ENCODE measurements around the gene HSF2. TPM values are rescaled to one million over a fixed set of nuclear protein-coding genes. Genes with fewer than 3 reads are reported as not detected.

The HSF2 gene
- total RNA-seq, 1 experiment from 2014 or later = 52.1 TPM

- no peaks in the 10 kb centered on the region for H3K9me3 ChIP-seq (ENCODE audit: low read length)
- H3K4me1 ChIP-seq (ENCODE audit: low read length) = no peaks in the 10 kb centered on the region
- no peak overlapping the region for H2AFZ ChIP-seq (ENCODE audit: low read length)
- H3K79me2 ChIP-seq (ENCODE audit: low read length) = no peaks in the 10 kb centered on the region
- no peaks in the 10 kb centered on the region for H3K9me2 ChIP-seq (replicated peaks; ENCODE audit: insufficient read depth, low read length)
- H4K20me1 ChIP-seq (ENCODE audit: insufficient read depth, low read depth, low read length) = no peaks in the 10 kb centered on the region
- no peak for DNase-seq
- H3K4me2 ChIP-seq (ENCODE audit: low read depth, low read length, poor library complexity, severe bottlenecking) = no peak overlapping the region
- H3K27me3 ChIP-seq (ENCODE audit: low read length) = no peaks in the 10 kb centered on the region
- no peak overlapping the region for H3K9ac ChIP-seq (ENCODE audit: low read length)
- no peak overlapping the region for H3K4me3 ChIP-seq (ENCODE audit: low read length)
- H3K36me3 ChIP-seq (ENCODE audit: insufficient read depth, low read length) = no peaks in the 10 kb centered on the region
- no peak overlapping the region for H3K27ac ChIP-seq (ENCODE audit: low read length)
Measured at GRCh38 chr6:122369536-122369935, 29.9 kb upstream of the HSF2 start.

DNA sequence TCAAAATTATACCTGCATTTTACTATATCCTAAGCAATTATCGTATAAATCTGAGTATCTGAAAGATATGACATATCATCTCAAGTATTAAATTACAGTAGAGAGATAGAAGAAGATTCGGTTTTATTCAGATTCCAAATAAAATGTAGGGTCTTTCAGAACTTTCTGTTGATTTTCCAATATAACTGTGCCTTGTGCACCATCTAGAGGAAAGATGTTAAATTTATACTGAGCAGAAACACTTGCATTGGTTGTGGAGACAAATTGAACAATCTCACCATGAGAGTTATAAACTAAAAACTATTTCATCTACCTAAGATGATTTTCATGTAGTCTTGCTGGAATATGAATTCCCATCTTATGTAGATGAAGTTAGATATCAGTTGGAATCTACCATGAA lies 26.8 kb upstream of the HSF2 start:
- H3K9me2 ChIP-seq (replicated peaks; ENCODE audit: insufficient read depth, low read length) = no peaks in the 10 kb centered on the region
- no peak overlapping the region for H3K4me2 ChIP-seq (ENCODE audit: low read depth, low read length, poor library complexity, severe bottlenecking)
- no peak overlapping the region for H3K27ac ChIP-seq (ENCODE audit: low read length)
- H3K36me3 ChIP-seq (ENCODE audit: insufficient read depth, low read length) = no peaks in the 10 kb centered on the region
- H3K27me3 ChIP-seq (ENCODE audit: low read length) = no peaks in the 10 kb centered on the region
- no peaks in the 10 kb centered on the region for H3K9me3 ChIP-seq (ENCODE audit: low read length)
- H2AFZ ChIP-seq (ENCODE audit: low read length) = no peak overlapping the region
- no peak overlapping the region for H3K9ac ChIP-seq (ENCODE audit: low read length)
- no peaks in the 10 kb centered on the region for H3K79me2 ChIP-seq (ENCODE audit: low read length)
- no peaks in the 10 kb centered on the region for H3K4me1 ChIP-seq (ENCODE audit: low read length)
- no peak overlapping the region for H3K4me3 ChIP-seq (ENCODE audit: low read length)
- H4K20me1 ChIP-seq (ENCODE audit: insufficient read depth, low read depth, low read length) = no peaks in the 10 kb centered on the region
- peak; percentile 53 for DNase-seq

DNA sequence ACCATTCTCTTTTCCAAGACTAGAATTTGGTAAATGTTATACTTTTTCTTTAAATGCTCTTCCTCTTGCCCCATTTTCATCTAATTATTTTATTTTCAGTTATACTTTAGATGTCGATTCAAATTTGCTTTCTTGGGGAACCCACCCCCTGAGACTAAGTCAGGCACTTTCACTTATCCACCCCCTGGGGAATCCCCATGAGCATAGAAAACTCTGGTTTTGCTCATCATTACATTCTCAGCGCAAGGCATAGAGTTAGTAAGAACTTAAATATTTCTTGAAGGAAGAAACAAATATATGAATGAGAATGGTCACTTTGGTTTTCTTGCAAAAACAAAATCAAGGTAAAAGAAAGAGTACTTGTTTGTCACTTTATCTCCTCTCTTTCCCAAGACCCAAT lies 25.1 kb upstream of the HSF2 start:
- H3K9ac ChIP-seq (ENCODE audit: low read length) = no peak overlapping the region
- no peaks in the 10 kb centered on the region for H3K4me1 ChIP-seq (ENCODE audit: low read length)
- no peaks in the 10 kb centered on the region for H3K27me3 ChIP-seq (ENCODE audit: low read length)
- no peak overlapping the region for H3K4me2 ChIP-seq (ENCODE audit: low read depth, low read length, poor library complexity, severe bottlenecking)
- H4K20me1 ChIP-seq (ENCODE audit: insufficient read depth, low read depth, low read length) = no peaks in the 10 kb centered on the region
- H3K79me2 ChIP-seq (ENCODE audit: low read length) = no peaks in the 10 kb centered on the region
- H3K9me3 ChIP-seq (ENCODE audit: low read length) = no peaks in the 10 kb centered on the region
- no peak overlapping the region for H2AFZ ChIP-seq (ENCODE audit: low read length)
- no peaks in the 10 kb centered on the region for H3K36me3 ChIP-seq (ENCODE audit: insufficient read depth, low read length)
- DNase-seq = no peak
- H3K9me2 ChIP-seq (replicated peaks; ENCODE audit: insufficient read depth, low read length) = no peaks in the 10 kb centered on the region
- H3K27ac ChIP-seq (ENCODE audit: low read length) = no peak overlapping the region
- no peak overlapping the region for H3K4me3 ChIP-seq (ENCODE audit: low read length)

DNA sequence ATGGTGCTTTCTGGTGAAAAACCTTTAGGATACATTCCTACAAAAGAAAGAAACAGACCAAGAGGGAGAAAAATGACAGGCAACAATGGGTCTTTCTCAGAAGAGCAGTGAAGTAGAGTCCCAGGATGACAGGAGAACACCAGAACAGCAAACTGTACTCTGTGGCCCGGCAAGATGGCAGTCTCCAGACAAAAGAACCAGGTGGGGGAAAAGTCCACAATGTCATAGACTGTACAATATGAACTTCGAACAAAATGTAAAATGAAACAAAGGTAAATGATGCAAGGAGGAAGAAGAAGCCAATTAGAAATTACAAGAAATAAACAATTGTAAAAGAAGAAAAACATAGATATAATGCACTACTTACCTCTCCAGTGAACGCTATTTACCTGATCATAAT lies 23.2 kb upstream of the HSF2 start:
- Histone ChIP-seq H3K9me3 (ENCODE audit: low read length) (no peaks in the 10 kb centered on the region), H4K20me1 (ENCODE audit: insufficient read depth, low read depth, low read length) (no peaks in the 10 kb centered on the region), H3K4me2 (ENCODE audit: low read depth, low read length, poor library complexity, severe bottlenecking) (no peak overlapping the region), H3K4me3 (ENCODE audit: low read length) (no peak overlapping the region), H3K4me1 (ENCODE audit: low read length) (no peaks in the 10 kb centered on the region), H3K36me3 (ENCODE audit: insufficient read depth, low read length) (no peaks in the 10 kb centered on the region), H3K9ac (ENCODE audit: low read length) (no peak overlapping the region), H3K27ac (ENCODE audit: low read length) (no peak overlapping the region), H3K9me2 (replicated peaks; ENCODE audit: insufficient read depth, low read length) (no peaks in the 10 kb centered on the region), H3K79me2 (ENCODE audit: low read length) (no peaks in the 10 kb centered on the region), H2AFZ (ENCODE audit: low read length) (no peak overlapping the region), H3K27me3 (ENCODE audit: low read length) (no peaks in the 10 kb centered on the region)
- DNase-seq = no peak

- H3K9me3 ChIP-seq (ENCODE audit: low read length) = no peaks in the 10 kb centered on the region
- no peak overlapping the region for H2AFZ ChIP-seq (ENCODE audit: low read length)
- no peaks in the 10 kb centered on the region for H3K36me3 ChIP-seq (ENCODE audit: insufficient read depth, low read length)
Measured at GRCh38 chr6:122381494-122382265, 17.8 kb upstream of the HSF2 start.

GRCh38 chr6:122385857-122386612 lies 13.4 kb upstream of the HSF2 start:
- no peak overlapping the region for H2AFZ ChIP-seq (ENCODE audit: low read length)
- no peaks in the 10 kb centered on the region for H3K9me2 ChIP-seq (replicated peaks; ENCODE audit: insufficient read depth, low read length)
- no peaks in the 10 kb centered on the region for H3K4me1 ChIP-seq (ENCODE audit: low read length)
- H3K27me3 ChIP-seq (ENCODE audit: low read length) = no peaks in the 10 kb centered on the region
- no peaks in the 10 kb centered on the region for H3K36me3 ChIP-seq (ENCODE audit: insufficient read depth, low read length)
- H3K4me2 ChIP-seq (ENCODE audit: low read depth, low read length, poor library complexity, severe bottlenecking) = no peak overlapping the region
- H3K9ac ChIP-seq (ENCODE audit: low read length) = no peak overlapping the region
- H3K9me3 ChIP-seq (ENCODE audit: low read length) = no peaks in the 10 kb centered on the region
- no peak overlapping the region for H3K27ac ChIP-seq (ENCODE audit: low read length)
- no peak overlapping the region for H3K4me3 ChIP-seq (ENCODE audit: low read length)
- H3K79me2 ChIP-seq (ENCODE audit: low read length) = no peaks in the 10 kb centered on the region
- DNase-seq = no peak
- no peaks in the 10 kb centered on the region for H4K20me1 ChIP-seq (ENCODE audit: insufficient read depth, low read depth, low read length)

More at GRCh38 chr6:122381494-122382265, 17.8 kb upstream of the HSF2 start:
- no peaks in the 10 kb centered on the region for H3K4me1 ChIP-seq (ENCODE audit: low read length)
- H4K20me1 ChIP-seq (ENCODE audit: insufficient read depth, low read depth, low read length) = no peaks in the 10 kb centered on the region
- H3K4me3 ChIP-seq (ENCODE audit: low read length) = no peak overlapping the region
- no peak overlapping the region for H3K27ac ChIP-seq (ENCODE audit: low read length)
- no peak overlapping the region for H3K4me2 ChIP-seq (ENCODE audit: low read depth, low read length, poor library complexity, severe bottlenecking)
- H3K27me3 ChIP-seq (ENCODE audit: low read length) = no peaks in the 10 kb centered on the region
- no peaks in the 10 kb centered on the region for H3K9me2 ChIP-seq (replicated peaks; ENCODE audit: insufficient read depth, low read length)
- H3K9ac ChIP-seq (ENCODE audit: low read length) = no peak overlapping the region
- DNase-seq = peak; percentile 81
- H3K79me2 ChIP-seq (ENCODE audit: low read length) = no peaks in the 10 kb centered on the region

- no peak overlapping the region for H3K4me2 ChIP-seq (ENCODE audit: low read depth, low read length, poor library complexity, severe bottlenecking)
- no peak overlapping the region for H3K27ac ChIP-seq (ENCODE audit: low read length)
- H3K27me3 ChIP-seq (ENCODE audit: low read length) = no peaks in the 10 kb centered on the region
- H2AFZ ChIP-seq (ENCODE audit: low read length) = no peak overlapping the region
- H3K79me2 ChIP-seq (ENCODE audit: low read length) = no peaks in the 10 kb centered on the region
- H3K9me2 ChIP-seq (replicated peaks; ENCODE audit: insufficient read depth, low read length) = no peaks in the 10 kb centered on the region
- H3K36me3 ChIP-seq (ENCODE audit: insufficient read depth, low read length) = no peaks in the 10 kb centered on the region
- H3K4me1 ChIP-seq (ENCODE audit: low read length) = no peaks in the 10 kb centered on the region
- H3K9me3 ChIP-seq (ENCODE audit: low read length) = no peaks in the 10 kb centered on the region
- H4K20me1 ChIP-seq (ENCODE audit: insufficient read depth, low read depth, low read length) = no peaks in the 10 kb centered on the region
- H3K9ac ChIP-seq (ENCODE audit: low read length) = no peak overlapping the region
- DNase-seq = no peak
- no peak overlapping the region for H3K4me3 ChIP-seq (ENCODE audit: low read length)
Measured at GRCh38 chr6:122388945-122389344, 10.5 kb upstream of the HSF2 start.

GRCh38 chr6:122389704-122390372 lies 9.6 kb upstream of the HSF2 start:
- Histone ChIP-seq H3K27ac (ENCODE audit: low read length) (no peak overlapping the region), H3K9me2 (replicated peaks; ENCODE audit: insufficient read depth, low read length) (no peaks in the 10 kb centered on the region), H3K36me3 (ENCODE audit: insufficient read depth, low read length) (no peaks in the 10 kb centered on the region), H3K9ac (ENCODE audit: low read length) (no peak overlapping the region), H4K20me1 (ENCODE audit: insufficient read depth, low read depth, low read length) (no peaks in the 10 kb centered on the region), H3K4me2 (ENCODE audit: low read depth, low read length, poor library complexity, severe bottlenecking) (no peak overlapping the region), H3K9me3 (ENCODE audit: low read length) (no peaks in the 10 kb centered on the region), H2AFZ (ENCODE audit: low read length) (no peak overlapping the region), H3K27me3 (ENCODE audit: low read length) (no peaks in the 10 kb centered on the region), H3K4me3 (ENCODE audit: low read length) (no peak overlapping the region), H3K4me1 (ENCODE audit: low read length) (no peaks in the 10 kb centered on the region), H3K79me2 (ENCODE audit: low read length) (no peaks in the 10 kb centered on the region)
- DNase-seq = no peak
